ENCODE measurements around the gene CDH4. TPM values are rescaled to one million over a fixed set of nuclear protein-coding genes. Genes with fewer than 3 reads are reported as not detected.

Gene CDH4
- total and polyA plus RNA-seq, 8 donors: under 0.01 to 2.2 (median 0.11) TPM; not detected in 2

DNA sequence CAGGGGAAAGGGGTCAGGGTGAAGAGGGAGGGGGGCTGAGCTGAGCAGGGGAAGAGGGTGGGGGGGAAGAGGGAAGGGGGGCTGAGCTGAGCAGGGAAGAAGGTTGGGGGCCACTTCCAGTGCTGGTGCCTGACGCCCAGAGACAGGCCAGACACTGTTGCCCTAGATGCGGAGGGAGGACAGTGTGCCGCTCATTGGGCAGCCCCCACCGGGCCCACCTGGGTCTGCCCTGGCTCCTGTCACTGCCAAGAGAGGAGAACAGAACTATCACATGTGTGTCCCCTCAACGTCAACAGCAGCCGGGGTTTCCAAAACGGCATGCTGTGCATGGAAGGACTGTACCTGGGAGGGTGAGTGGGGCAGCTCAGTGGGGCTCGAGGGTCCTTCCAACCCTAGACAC lies 342.1 kb downstream of the CDH4 start:
- WGBS, 5 donors: 68 to 90% (median 79%) methylated on average over 4 to 8 of the region's 8 CpGs

DNA sequence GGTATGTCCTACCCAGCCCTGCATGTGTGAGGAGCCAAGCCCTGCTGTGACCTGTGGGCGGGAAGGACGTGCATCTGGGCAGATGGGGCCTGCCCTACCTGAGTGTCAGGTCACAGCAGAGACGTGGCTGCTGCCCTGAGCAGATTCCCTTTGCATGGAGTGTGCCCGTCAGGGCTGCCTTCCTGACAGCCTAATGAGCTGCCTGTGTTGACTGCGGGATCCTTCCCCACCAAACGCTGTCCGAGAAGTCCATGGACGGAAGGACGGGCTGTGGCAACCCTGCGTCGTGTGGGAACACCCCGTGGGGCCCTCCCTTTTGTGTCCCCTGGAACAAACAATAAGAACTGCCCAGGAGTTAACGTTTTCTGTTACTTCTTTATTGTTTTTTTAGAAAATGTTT lies 343.2 kb downstream of the CDH4 start:
- Histone ChIP-seq H3K27me3 (peaks cover 0 to 24% (median 0%) of the 10 kb centered on the region in 3 donors), H3K4me1 (no peaks in the 10 kb centered on the region), H3K27ac (no peak overlapping the region), H3K4me3 (no peak overlapping the region), H3K36me3 (no peaks in the 10 kb centered on the region), H3K9me3 (peaks cover 14 to 74% (median 58%) of the 10 kb centered on the region in 4 donors)
- intact Hi-C loops (cut with DNase I; ENCODE audit: low total_unique reads): no loop called here
- DNase-seq: no peak
- 82 to 86% (median 85%) methylated on average over 13 of the region's 13 CpGs for WGBS, 5 donors
- TF ChIP-seq POLR2AphosphoS5 (IDR thresholded peaks at IDR 0.05): no peak
- TF ChIP-seq CTCF (IDR thresholded peaks at IDR 0.05): no peak
- no peak for TF ChIP-seq EP300 (IDR thresholded peaks at IDR 0.05)
- TF ChIP-seq POLR2A (IDR thresholded peaks at IDR 0.05): no peak

More for the DNA sequence above, 342.1 kb downstream of the CDH4 start:
- peaks cover 0 to 25% (median 0%) of the 10 kb centered on the region in 3 donors for H3K27me3 ChIP-seq
- no peak for DNase-seq
- H3K4me3 ChIP-seq: no peak overlapping the region
- peaks cover 14 to 74% (median 56%) of the 10 kb centered on the region in 4 donors for H3K9me3 ChIP-seq
- peaks cover 0 to 3% (median 0%) of the 10 kb centered on the region in 4 donors for H3K4me1 ChIP-seq
- no peak overlapping the region for H3K27ac ChIP-seq
- no peak for TF ChIP-seq CTCF (IDR thresholded peaks at IDR 0.05)
- no peak for TF ChIP-seq EP300 (IDR thresholded peaks at IDR 0.05)
- TF ChIP-seq POLR2AphosphoS5 (IDR thresholded peaks at IDR 0.05): no peak
- TF ChIP-seq POLR2A (IDR thresholded peaks at IDR 0.05): no peak
- intact Hi-C loops (cut with DNase I; ENCODE audit: low total_unique reads): no loop called here
- H3K36me3 ChIP-seq: no peaks in the 10 kb centered on the region

DNA sequence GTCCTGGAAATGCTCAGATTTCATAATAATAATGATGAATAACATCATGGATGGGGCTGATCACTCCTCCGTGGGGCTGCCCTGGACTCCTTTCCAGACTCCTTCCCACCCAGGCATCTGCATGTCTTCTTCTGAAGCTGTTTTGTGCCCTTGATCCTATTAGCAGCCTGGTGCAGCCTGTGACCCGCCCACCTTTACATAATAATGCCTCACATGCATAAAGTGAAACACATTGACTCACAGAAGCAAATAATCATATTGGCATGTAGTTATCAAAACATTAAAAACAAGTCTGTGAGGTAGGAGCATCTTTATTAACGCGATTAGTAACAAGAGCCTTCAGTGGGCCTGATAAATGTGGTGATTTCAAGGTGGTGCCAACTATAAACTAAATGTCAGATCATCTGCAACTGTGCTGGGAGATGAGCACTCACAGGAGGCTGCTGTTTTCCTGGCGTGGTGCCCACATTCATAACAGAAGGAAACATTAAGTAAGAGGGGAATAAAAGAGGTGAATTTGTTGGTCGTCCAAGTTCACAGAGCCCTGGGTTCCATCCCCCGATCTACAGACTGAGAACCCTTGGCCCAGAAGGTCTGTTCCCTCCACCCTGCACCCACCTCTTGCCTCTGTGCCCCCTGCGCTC lies 344.7 kb downstream of the CDH4 start:
- DNase-seq: no peak
- TF ChIP-seq POLR2A (IDR thresholded peaks at IDR 0.05): no peak
- TF ChIP-seq CTCF (IDR thresholded peaks at IDR 0.05): no peak
- no peak for TF ChIP-seq EP300 (IDR thresholded peaks at IDR 0.05)
- TF ChIP-seq POLR2AphosphoS5 (IDR thresholded peaks at IDR 0.05): no peak
- no peaks in the 10 kb centered on the region for H3K36me3 ChIP-seq
- intact Hi-C loops (cut with DNase I; ENCODE audit: low total_unique reads): no loop called here
- H3K4me3 ChIP-seq: no peak overlapping the region
- WGBS, 5 donors: 66 to 78% (median 73%) methylated on average over 8 of the region's 8 CpGs
- H3K4me1 ChIP-seq: no peaks in the 10 kb centered on the region
- H3K9me3 ChIP-seq: peaks cover 13 to 71% (median 58%) of the 10 kb centered on the region in 4 donors
- no peak overlapping the region for H3K27ac ChIP-seq
- H3K27me3 ChIP-seq: peaks cover 0 to 26% (median 0%) of the 10 kb centered on the region in 3 donors

DNA sequence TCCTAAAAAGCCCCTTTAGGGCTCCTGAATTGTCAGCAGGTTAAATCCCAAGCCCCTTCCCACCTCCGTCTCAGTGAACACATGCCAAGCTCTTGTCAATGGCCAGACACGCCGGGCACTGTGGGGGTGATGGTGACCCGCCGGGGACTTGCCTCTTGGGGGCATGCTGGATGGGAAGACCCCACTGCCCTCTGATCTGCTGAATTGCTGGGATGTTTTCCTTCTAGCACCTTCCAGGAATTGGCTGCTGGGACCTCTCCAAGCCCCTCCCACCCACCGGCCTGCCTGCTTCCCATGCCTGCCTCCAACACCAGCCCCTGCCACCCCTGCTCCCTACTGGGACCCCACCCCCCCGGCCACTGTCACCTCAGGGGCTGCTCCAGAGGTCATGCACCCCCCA lies 345.9 kb downstream of the CDH4 start:
- intact Hi-C loops (cut with DNase I; ENCODE audit: low total_unique reads): no loop called here
- Histone ChIP-seq H3K27ac (no peak overlapping the region), H3K27me3 (peaks cover 0 to 26% (median 0%) of the 10 kb centered on the region in 3 donors), H3K9me3 (peaks cover 5 to 68% (median 52%) of the 10 kb centered on the region in 4 donors), H3K4me1 (no peaks in the 10 kb centered on the region), H3K36me3 (no peaks in the 10 kb centered on the region), H3K4me3 (no peak overlapping the region)
- DNase-seq: no peak
- 72 to 77% (median 74%) methylated on average over 6 to 7 of the region's 7 CpGs for WGBS, 5 donors
- TF ChIP-seq CTCF (IDR thresholded peaks at IDR 0.05) (no peak), POLR2A (IDR thresholded peaks at IDR 0.05) (no peak), EP300 (IDR thresholded peaks at IDR 0.05) (no peak), POLR2AphosphoS5 (IDR thresholded peaks at IDR 0.05) (no peak)
